ENCODE results near the gene PIM2. TPM values are rescaled to one million over a fixed set of nuclear protein-coding genes. Genes with fewer than 3 reads are reported as not detected.

Gene PIM2
- total and polyA plus RNA-seq, 2 of the 13 experiments (the other 11 are each of a cell fraction or from before 2014, with no cell fraction given) = 14.4 to 15.8 TPM

- TF ChIP-seq SOX6 (IDR thresholded peaks at IDR 0.05) (no peak), SOX6 (CRISPR knock-in tag; IDR thresholded peaks at IDR 0.05) (no peak), NFRKB (IDR thresholded peaks at IDR 0.05) (no peak), GZF1 (CRISPR knock-in tag; IDR thresholded peaks at IDR 0.05) (no peak), DNMT1 (CRISPR knock-in tag; IDR thresholded peaks at IDR 0.05) (no peak), CREM (IDR thresholded peaks at IDR 0.05) (peak; percentile 91), CREM (CRISPR knock-in tag; IDR thresholded peaks at IDR 0.05) (no peak), NRL (CRISPR knock-in tag; IDR thresholded peaks at IDR 0.05; ENCODE audit: borderline replicate concordance) (no peak; the same call in 1 of the 2 replicates), SMYD3 (CRISPR knock-in tag; IDR thresholded peaks at IDR 0.05) (no peak), ZNF644 (CRISPR knock-in tag; IDR thresholded peaks at IDR 0.05; ENCODE audit: low read depth) (no peak), CBX5 (CRISPR knock-in tag; IDR thresholded peaks at IDR 0.05; ENCODE audit: borderline replicate concordance) (peak; percentile 31; the same call in 1 of the 2 replicates), ZNF138 (CRISPR knock-in tag; IDR thresholded peaks at IDR 0.05; ENCODE audit: low read depth) (no peak), U2AF2 (IDR thresholded peaks at IDR 0.05; ENCODE audit: low read depth, low read length) (no peak), ZNF724P (CRISPR knock-in tag; IDR thresholded peaks at IDR 0.05; ENCODE audit: borderline replicate concordance) (no peak), SALL2 (CRISPR knock-in tag; IDR thresholded peaks at IDR 0.05) (no peak), ELF1 (CRISPR knock-in tag; IDR thresholded peaks at IDR 0.05) (peak; percentile 65), ZBTB46 (CRISPR knock-in tag; IDR thresholded peaks at IDR 0.05; ENCODE audit: borderline replicate concordance) (no peak), FOXK2 (IDR thresholded peaks at IDR 0.05) (0 out of 2 replicates have a peak, but pooled peaks have one; percentile 52), GMEB1 (CRISPR knock-in tag; IDR thresholded peaks at IDR 0.05; ENCODE audit: borderline replicate concordance) (peak; percentile 65; the same call in 1 of the 2 replicates), CREBL2 (CRISPR knock-in tag; IDR thresholded peaks at IDR 0.05; ENCODE audit: borderline replicate concordance) (no peak), TRAFD1 (CRISPR knock-in tag; IDR thresholded peaks at IDR 0.05; ENCODE audit: borderline replicate concordance) (no peak), ZNF263 (CRISPR knock-in tag; IDR thresholded peaks at IDR 0.05) (no peak), ZNF275 (CRISPR knock-in tag; IDR thresholded peaks at IDR 0.05; ENCODE audit: borderline replicate concordance) (no peak), BORCS8-MEF2B (CRISPR knock-in tag; IDR thresholded peaks at IDR 0.05) (no peak)
These were observed 39.2 kb upstream of the PIM2 start (continued) for GRCh38 chrX:48957827-48958634.

Data from HepG2 (cell line).